GM12801 (cell line): ENCODE measurements around the gene NOG.

Source experiments
- CTCF ChIP-seq: IDR thresholded peaks from one replicate; pipeline ENCODE4 v1.5.1; 2011; ENCODE audit warnings: control low read depth; ENCODE audit not compliant: insufficient read length; ENCODE audit errors: extremely low read depth

Gene NOG

GRCh38 chr17:56593646-56594319 lies at the start of gene NOG:
Gene NOG, plus strand, starts transcription at chr17:56593699. Its CDS starts 525 bp downstream, at chr17:56594224.
- no peak for TF ChIP-seq CTCF

DNA sequence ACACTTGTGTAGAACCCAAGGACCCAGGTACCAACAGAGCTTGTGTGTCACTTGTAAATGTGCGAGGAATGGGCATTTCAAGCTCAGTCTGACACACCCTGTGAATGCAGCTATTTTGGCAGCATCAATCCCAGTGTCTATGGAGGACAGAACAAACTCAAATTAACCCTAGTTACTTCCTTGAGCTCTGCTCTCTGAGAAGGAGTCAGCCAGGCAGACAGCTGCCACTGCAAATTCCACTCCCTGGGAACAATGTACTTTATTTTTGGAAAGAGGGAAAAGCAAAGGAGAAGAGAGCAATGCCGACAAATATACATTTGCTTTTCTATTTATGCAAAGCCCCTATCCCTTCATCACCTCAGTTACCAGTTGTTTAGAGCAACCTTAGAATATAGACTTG lies 48.4 kb upstream of the NOG start:
- TF ChIP-seq CTCF, result no peak

DNA sequence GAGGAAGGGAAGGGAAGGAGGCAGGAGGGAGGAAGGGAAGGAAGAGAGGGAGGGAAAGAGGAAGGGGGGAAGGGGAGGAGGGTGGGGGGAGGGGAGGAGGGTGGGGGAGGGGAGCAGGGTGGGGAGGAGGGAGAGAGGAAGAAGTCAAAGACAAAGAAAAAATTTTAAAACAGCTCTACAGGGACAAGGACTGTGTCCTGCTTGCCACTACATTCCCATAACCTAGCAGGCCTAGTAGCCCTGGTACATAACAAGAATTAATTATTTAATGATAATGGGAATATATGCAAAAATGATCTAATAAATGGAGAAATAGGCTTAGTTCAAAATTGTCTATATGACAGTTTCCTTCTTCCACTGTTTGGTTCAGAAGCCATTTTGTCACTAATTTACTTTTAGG lies 47.6 kb upstream of the NOG start:
- no peak for TF ChIP-seq CTCF

GRCh38 chr17:56548661-56549060 lies 44.8 kb upstream of the NOG start:
- TF ChIP-seq CTCF, result no peak

GRCh38 chr17:56549501-56549900 lies 44.0 kb upstream of the NOG start:
- no peak for TF ChIP-seq CTCF

GRCh38 chr17:56557682-56558081 lies 35.8 kb upstream of the NOG start:
- no peak for TF ChIP-seq CTCF

GRCh38 chr17:56558088-56558487 lies 35.4 kb upstream of the NOG start:
- TF ChIP-seq CTCF, result no peak

GRCh38 chr17:56570199-56570598 lies 23.3 kb upstream of the NOG start:
- no peak for TF ChIP-seq CTCF
